Neural crest cell (in vitro differentiated cells): ENCODE measurements around the gene TMEM184C. TPM values are rescaled to one million over a fixed set of nuclear protein-coding genes. Genes with fewer than 3 reads are reported as not detected.

Source experiments
- DNase-seq: peaks from one replicate; pipeline ENCODE4 v3.0.0; 2021; ENCODE audit warnings: low read depth, mixed read lengths, low spot score
- H3K27ac Mint-ChIP-seq: one replicate; pipeline ENCODE4 v1.8.0; 2021; ENCODE audit warnings: mild to moderate bottlenecking, mixed read lengths; ENCODE audit not compliant: unreplicated experiment
- H3K27me3 Mint-ChIP-seq: 2 replicates; pipeline ENCODE4 v1.8.0; 2021; ENCODE audit warnings: low read depth, mild to moderate bottlenecking, mixed read lengths
- H3K36me3 Mint-ChIP-seq: 2 replicates; pipeline ENCODE4 v1.8.0; 2021; ENCODE audit warnings: low read depth, mild to moderate bottlenecking, mixed read lengths
- H3K4me1 Mint-ChIP-seq: 2 replicates; pipeline ENCODE4 v1.8.0; 2021; ENCODE audit warnings: mixed read lengths
- H3K4me3 Mint-ChIP-seq: one replicate; pipeline ENCODE4 v1.8.0; 2021; ENCODE audit warnings: mild to moderate bottlenecking, mixed read lengths
- H3K9me3 Mint-ChIP-seq: 2 replicates; pipeline ENCODE4 v1.8.0; 2021; ENCODE audit warnings: mixed read lengths
- CTCF ChIP-seq: fragments of 200-600 bp; sonication (generic); conservative IDR thresholded peaks from 2 replicates; pipeline ENCODE4 v1.5.0; 2021; ENCODE audit warnings: antibody characterized with exemption, mild to moderate bottlenecking
- total RNA-seq: library from RNA; stranded (reverse); gene quantifications from 2 replicates; pipeline ENCODE4 v1.2.1, GENCODE V29; 2021

The TMEM184C gene
- total RNA-seq, 1 donor from 2014 or later = 36.4 TPM

DNA sequence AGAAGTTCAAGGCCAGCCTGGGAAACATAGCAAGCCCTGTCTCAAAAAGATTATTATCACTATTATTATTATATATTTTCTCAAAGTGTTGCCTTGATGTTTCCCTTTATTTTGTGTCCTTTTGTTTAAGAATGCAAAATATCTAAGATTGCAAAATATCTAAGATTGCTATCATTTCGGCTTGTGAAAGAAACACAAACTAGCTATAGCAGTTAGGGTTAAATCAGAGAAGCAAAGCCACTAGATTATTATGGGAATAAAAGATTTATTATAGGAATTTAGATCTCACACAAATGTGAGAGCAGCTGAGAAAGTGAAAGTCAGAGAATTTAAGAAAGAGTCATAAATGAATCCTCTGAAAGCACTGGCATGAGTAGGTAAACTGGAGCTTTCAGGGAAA lies 18.0 kb upstream of the TMEM184C start:
- H3K36me3 Mint-ChIP-seq = no peaks in the 10 kb centered on the region
- no peak overlapping the region for H3K27ac Mint-ChIP-seq

DNA sequence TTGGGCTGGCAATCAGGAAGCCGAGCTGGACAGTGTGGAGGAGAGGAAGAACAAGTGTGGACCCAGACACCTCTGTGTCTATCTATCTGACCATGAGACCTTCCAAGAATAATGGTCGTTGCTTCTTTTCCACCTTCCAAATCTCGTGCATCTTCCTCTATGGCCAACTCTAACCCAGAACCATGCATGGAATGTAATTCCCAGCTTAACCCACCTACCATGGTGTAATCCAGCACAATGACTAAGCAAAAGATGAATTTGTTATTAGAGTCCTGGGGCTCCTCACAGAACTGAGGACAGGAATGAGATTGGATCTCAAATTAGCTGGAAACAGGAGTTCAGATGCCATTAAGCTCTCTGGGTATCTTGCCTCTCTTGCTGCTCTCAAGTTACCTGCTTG lies 17.4 kb upstream of the TMEM184C start:
- H3K4me3 Mint-ChIP-seq = no peak overlapping the region
- no peaks in the 10 kb centered on the region for H3K4me1 Mint-ChIP-seq
- DNase-seq = no peak
- TF ChIP-seq CTCF = no peak
- no peaks in the 10 kb centered on the region for H3K36me3 Mint-ChIP-seq
- no peaks in the 10 kb centered on the region for H3K9me3 Mint-ChIP-seq
- no peak overlapping the region for H3K27ac Mint-ChIP-seq
- no peaks in the 10 kb centered on the region for H3K27me3 Mint-ChIP-seq

More for the DNA sequence above, 18.0 kb upstream of the TMEM184C start:
- no peaks in the 10 kb centered on the region for H3K27me3 Mint-ChIP-seq
- no peaks in the 10 kb centered on the region for H3K9me3 Mint-ChIP-seq
- H3K4me1 Mint-ChIP-seq = no peaks in the 10 kb centered on the region
- TF ChIP-seq CTCF = no peak
- no peak overlapping the region for H3K4me3 Mint-ChIP-seq
- DNase-seq = no peak

GRCh38 chr4:147605499-147605898 lies 11.7 kb upstream of the TMEM184C start:
- no peaks in the 10 kb centered on the region for H3K36me3 Mint-ChIP-seq
- DNase-seq = no peak
- H3K27me3 Mint-ChIP-seq = no peaks in the 10 kb centered on the region
- no peak overlapping the region for H3K27ac Mint-ChIP-seq
- H3K4me1 Mint-ChIP-seq = peaks cover 6% of the 10 kb centered on the region
- no peaks in the 10 kb centered on the region for H3K9me3 Mint-ChIP-seq
- H3K4me3 Mint-ChIP-seq = no peak overlapping the region
- TF ChIP-seq CTCF = no peak

GRCh38 chr4:147607471-147607870 lies 9.7 kb upstream of the TMEM184C start:
- no peak overlapping the region for H3K4me3 Mint-ChIP-seq
- no peaks in the 10 kb centered on the region for H3K36me3 Mint-ChIP-seq
- no peaks in the 10 kb centered on the region for H3K27me3 Mint-ChIP-seq
- H3K9me3 Mint-ChIP-seq = no peaks in the 10 kb centered on the region
- H3K27ac Mint-ChIP-seq = no peak overlapping the region
- TF ChIP-seq CTCF = no peak
- peaks cover 6% of the 10 kb centered on the region for H3K4me1 Mint-ChIP-seq
- no peak for DNase-seq

DNA sequence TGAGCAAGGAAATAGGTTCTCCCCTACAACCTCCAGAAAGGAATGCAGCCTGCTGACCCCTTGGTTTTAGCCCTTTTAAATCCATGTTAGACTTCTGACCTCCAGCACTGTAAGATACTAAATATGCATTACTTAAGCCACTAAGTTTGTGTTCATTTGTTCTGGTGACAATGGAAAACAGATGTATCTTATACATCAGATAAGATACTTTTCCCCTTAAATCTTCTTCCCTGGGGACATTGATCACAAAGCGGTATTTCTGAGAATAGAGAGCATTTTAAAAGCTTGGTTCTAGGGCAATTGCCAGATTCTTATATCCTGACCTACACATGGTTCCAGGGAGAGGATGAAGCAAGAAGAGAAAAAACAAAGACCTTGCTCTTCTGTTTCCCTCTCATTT lies 6.5 kb upstream of the TMEM184C start:
- no peak overlapping the region for H3K4me3 Mint-ChIP-seq
- H3K4me1 Mint-ChIP-seq = peaks cover 3% of the 10 kb centered on the region
- no peak for DNase-seq
- peaks cover 14% of the 10 kb centered on the region for H3K27me3 Mint-ChIP-seq
- H3K9me3 Mint-ChIP-seq = no peaks in the 10 kb centered on the region
- H3K27ac Mint-ChIP-seq = no peak overlapping the region
- H3K36me3 Mint-ChIP-seq = no peaks in the 10 kb centered on the region
- no peak for TF ChIP-seq CTCF

DNA sequence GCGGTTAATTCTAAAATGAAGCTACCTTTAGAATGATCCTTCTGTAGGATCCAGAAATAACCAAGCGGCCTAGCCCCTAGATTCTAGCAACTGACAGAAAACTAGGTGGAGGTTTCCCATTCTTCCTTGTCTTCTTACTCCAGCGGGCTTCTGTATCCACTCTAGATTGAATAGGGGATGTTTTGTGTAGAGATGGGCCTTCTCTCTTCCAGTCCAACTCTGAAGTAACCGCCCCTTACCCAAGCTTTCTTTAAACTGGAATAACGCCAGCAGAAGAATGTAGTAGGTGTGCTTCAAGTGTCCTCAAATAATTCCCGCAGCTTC lies 386 bp upstream of the TMEM184C start:
- peaks cover 29% of the 10 kb centered on the region for H3K4me1 Mint-ChIP-seq
- H3K9me3 Mint-ChIP-seq = no peaks in the 10 kb centered on the region
- DNase-seq = no peak
- peak overlapping the region; percentile 96 for H3K4me3 Mint-ChIP-seq
- peak overlapping the region; percentile 95 for H3K27ac Mint-ChIP-seq
- H3K27me3 Mint-ChIP-seq = peaks cover 14% of the 10 kb centered on the region
- peaks cover 7% of the 10 kb centered on the region for H3K36me3 Mint-ChIP-seq
- no peak for TF ChIP-seq CTCF
